ENCODE results near the gene CPNE1.

CPNE1 gene

GRCh38 chr20:35618263-35619131, 46.2 kb downstream of the CPNE1 start:
- no peak for DNase-seq

DNA sequence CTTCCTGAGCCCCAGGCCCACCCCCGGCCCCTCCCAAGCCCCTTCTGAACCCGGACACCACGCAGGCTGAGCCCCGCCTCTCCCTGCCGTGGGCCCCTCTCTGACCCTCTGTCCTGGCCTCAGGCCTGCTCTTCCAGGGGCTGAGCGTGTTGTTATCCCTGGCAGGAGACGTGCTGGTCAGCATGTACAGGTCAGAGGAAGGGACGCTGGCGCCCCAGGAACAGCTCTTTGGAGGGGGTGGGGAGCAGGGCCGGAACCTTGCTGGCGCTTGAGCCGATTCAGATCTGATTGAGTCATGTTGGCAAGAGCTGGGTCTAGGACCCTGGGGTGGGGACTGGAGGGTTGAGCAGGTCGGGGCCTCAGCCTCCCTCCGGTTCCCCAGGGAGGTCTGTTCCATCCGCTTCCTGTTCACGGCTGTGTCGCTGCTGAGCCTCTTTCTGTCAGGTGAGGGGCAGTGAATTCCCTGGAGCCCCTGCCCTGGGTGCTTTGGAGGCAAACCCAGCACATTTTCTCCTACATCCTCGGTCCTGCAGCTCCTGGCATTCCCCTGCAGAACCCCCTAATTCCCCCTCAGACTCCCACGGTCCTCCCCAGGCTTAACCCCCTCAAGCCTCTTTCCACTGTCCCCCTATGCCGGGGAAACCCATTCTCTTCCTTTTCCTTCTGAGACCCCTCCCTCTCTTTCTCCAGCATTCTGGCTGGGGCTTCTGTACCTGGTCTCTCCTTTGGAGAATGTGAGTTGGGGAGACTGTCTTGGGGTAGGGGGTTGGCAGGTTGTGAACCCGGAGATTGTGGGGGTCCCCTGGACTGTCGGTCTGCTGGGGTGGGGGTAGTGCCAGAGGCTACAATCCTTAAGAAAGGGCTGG, 47.1 kb downstream of the CPNE1 start:
- no peak for DNase-seq

- no peak for DNase-seq
Measured at GRCh38 chr20:35616465-35617396, 48.0 kb downstream of the CPNE1 start.

- peak; percentile 36 for DNase-seq
Measured at GRCh38 chr20:35615667-35616464, 48.8 kb downstream of the CPNE1 start, which contains the start of gene SPAG4. Gene SPAG4, plus strand, starts transcription at chr20:35615829. Its CDS starts 175 bp downstream, at chr20:35616004.

DNA sequence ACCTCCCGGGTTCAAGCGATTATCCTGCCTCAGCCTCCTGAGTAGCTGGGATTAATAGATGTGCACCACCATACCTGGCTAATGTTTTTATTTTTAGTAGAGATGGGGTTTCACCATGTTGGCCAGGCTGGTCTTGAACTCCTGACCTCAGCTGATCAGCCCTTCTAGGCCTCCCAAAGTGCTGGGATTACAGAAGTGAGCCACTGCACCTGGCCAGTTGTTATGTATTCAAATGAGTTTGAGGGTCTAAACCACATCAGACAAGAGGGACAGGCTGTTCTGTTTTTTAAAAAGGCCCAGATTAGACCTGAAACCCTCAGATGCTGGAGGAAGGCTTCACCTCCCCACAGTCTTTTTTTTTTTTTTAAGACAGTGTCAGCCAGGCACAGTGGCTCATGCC, 53.2 kb downstream of the CPNE1 start:
- DNase-seq = no peak

GRCh38 chr20:35610833-35611427, 53.8 kb downstream of the CPNE1 start:
- no peak for DNase-seq

GRCh38 chr20:35607003-35607735, 57.5 kb downstream of the CPNE1 start:
- DNase-seq = no peak

DNA sequence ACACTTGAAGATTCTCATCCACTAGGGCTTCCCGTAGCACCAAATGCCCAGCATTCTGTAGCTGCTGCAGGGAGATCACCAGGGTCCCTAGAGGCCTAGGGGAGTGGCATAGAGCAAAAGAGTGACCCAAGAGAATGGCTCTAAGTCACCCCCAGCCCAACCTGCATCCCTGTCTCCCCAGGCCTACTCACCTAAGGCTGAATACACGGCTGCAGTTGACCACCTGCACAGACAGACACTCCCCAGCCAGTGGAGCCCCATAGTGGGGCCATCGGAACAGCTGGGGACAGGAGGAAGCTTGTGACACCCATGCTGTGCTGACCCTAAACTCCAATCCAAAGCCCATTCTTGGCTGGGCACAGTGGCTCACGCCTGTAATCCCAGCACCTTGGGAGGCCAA, 58.6 kb downstream of the CPNE1 start:
- DNase-seq = no peak

- no peak for DNase-seq
Measured at GRCh38 chr20:35604449-35604747, 60.3 kb downstream of the CPNE1 start.

DNA sequence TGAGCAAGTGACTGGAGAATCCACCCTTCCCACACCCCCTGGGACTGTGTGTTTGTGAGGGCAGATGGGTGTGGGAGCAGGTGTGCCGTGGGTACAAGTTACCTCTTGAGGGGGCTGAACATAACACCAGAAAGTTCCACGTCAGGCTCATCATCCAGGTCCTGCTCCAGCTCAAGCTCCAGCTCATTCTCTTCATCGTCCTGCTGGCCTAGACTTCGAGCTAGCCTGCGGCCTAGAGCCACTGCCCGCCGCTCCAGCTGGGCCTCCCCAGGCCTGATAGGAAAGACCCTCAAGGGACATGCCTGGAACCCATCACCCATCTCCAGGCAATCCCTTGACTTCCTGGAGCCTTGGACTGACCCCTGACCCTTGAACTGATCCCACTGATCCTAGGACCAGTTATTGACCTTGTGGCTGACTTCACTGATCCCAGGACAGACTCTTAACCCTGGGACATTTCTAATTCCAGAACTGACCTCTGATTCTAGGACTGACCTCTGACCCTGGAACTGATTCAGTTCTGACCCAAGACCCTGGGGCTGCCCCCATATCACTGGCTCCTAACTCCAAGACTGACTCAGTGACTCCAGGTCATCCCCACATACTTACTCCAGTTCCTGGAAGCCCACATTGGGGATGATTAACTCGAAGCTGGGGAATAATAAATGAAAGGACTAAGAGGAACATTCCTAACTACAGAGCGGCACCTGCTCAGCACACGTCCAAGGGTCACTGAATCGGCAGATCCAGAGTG, 60.8 kb downstream of the CPNE1 start:
- DNase-seq = no peak

DNA sequence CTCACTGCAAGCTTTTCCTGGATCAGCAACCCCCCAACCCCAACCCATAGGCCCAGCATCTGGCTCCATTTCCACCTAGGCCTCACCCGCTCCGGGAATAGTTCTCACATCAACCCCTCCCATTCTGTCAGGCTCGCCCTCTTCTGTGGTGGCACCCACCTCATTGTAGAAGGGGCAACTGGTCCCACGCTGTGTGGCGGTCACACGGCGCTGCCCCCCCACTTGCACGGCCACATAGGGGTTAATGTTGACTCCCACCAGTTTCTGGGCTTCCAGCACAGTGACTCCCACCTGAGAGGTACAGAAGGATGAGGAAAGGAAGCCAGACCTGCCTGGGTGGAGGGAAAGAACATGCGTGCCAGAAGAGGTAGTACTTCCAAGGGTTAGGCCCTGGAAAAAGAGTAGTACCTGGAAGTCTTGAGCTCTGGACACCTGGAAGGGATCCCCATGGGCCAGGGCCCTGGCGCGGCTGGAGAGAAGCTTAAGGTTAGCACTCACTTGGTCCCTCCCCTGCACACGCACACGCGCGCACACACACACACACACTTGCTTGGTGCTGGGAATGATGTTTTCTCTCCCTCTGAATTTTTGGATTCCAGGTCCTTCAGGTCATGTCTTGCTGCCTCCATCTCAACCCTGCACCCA, 61.7 kb downstream of the CPNE1 start:
- DNase-seq = no peak

DNA sequence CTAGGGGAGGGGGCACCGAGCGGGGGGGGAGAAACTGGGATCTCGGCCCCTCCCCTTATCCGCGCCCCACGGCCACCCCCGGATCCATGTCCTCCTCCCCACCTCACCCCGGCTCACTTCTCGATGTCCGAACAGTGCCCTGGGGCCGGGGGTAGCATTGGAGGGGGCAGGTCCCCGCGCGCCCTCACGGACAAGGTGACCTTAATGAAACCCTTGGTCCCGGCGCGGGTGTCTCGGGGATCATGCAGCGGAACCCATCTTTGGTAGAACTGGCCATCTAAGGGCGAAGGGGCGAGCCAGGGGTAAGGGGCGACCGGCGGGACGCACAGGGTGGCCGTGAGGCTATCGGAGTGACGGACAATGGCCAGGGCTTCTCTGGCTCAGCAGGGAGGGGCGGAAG, 62.7 kb downstream of the CPNE1 start:
- DNase-seq = no peak

DNA sequence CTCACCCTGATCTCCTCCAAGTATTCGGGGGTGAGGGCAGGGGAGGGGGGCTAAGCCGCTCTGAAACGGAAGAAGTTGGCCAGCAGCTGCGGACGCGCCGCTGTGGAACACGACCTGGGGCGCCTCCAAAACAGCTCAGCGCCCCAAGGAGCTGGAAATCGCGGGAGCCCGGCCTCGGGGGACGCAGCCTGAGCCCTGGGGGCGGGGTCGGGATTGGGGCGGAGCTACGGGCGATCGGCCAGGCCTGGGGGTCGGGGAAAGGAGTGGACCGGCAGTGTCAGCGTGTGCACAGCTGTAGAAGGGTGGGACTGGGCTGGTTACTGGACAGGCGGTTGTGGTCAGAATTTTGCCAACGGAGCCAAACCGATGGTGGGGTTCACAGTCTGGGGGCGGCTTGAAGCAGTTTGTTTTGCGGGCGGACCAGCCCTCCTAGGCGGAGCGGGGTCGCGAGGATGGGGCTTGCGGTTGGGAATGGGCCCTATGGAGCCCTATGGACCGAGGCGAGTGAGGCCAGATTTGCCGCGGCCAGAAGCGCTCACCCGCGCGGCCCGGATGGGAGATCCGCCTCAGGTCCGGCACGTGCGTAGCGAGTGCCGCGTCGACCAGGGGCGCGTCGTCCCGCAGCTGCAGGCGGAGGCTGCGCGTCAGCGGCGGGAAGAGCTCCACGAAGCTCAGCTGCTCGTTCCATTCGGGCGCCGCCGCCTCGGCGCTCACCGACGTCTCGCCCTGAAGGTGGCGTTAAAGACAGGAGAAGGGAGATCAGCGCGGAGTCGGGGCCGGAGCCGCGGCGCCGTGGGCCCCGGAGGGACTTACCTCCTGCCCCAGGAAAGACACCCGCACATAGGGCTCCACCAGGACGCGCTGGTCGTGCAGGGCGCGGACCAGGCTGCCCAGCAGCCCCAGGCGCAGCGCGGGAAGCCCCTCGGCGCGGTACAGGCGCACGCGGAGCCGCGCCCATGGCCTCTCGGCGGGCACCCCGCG, 63.4 kb downstream of the CPNE1 start:
- no peak for DNase-seq

DNA sequence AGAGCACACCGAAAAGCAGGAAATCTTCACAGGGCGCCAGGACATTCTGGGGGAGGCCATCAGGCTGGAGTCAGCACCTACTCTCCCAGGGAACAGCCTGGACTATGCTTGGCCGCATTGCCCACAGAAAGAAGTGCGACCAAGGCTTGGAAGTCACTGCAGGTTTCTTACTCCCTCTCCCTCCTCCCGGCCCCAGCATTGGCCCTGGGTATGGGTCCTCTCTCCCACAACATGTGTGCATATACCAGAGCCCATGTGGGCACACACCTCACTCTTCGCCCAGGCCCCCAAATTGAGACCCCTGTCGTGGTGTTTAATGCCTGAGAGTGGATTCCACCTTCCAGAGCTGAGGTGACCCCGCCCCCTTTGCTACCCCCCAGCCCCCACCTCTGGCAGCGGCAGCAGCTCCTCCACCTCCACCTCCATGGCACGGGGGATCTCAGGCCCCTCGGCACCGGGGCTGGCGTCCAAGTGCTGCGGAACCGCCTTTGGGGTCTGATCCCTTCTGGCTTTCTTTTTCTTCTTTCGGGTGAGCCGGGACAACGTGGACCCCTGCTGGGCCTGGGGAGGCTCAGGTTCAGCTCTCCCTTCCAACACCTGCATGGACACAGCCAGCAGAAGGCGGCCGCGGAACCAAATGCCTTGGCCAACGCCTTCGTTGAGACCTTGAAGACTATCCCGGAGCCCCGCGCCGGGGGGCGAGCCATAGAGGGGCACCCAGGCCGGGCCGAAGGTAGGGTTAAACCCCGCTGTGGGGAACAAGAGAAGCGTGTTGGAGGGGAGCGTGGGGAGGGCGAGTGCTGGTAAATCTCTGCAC, 64.3 kb downstream of the CPNE1 start:
- no peak for DNase-seq

DNA sequence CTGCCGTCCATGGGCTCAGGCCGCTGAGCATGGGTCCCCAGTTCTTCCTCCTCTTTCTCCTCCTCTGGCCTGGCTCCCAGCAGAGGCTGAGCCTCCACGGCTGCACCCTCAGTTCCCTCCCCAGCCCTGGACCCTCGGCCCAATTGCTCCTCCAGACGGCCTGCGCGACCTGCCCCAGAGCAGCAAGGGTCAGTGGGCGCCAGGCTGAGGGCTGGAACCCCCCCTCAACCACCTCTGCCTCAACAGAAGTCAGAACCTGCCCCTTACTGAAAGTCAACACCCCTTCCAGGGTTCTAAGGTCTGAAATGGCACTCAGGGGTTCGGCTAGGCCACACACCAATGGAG, 65.0 kb downstream of the CPNE1 start:
- no peak for DNase-seq

GRCh38 chr20:35598899-35599775, 65.6 kb downstream of the CPNE1 start:
- DNase-seq = no peak

DNA sequence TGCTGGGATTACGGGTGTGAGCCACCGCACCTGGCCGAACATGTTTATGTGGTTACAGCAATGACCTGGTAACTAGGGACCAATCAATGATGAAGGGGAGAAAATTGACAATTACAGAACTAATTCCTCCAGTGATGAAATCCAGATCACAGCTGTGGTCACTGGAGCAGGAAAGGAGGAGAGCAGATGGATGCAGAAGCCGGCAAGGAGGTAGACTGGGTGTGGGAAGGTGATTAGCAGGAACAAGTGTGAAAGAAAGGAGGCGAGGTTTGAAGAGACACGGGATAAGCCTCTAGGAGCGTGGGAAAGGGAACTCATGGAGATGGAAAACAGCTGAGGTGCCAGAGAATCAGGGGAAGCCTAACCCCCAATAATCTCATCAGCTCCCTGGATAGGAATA, 66.2 kb downstream of the CPNE1 start:
- no peak for DNase-seq

Data from cortex of kidney (tissue), 1 donor.